Suppressor macrophage treated with lipopolysaccharide for 4 hours (primary cell): ENCODE data around the gene NTSR2.

ENCODE experiments used
- DNase-seq: peaks from one replicate; pipeline ENCODE4 v3.0.0-alpha.2; 2020

The NTSR2 gene

DNA sequence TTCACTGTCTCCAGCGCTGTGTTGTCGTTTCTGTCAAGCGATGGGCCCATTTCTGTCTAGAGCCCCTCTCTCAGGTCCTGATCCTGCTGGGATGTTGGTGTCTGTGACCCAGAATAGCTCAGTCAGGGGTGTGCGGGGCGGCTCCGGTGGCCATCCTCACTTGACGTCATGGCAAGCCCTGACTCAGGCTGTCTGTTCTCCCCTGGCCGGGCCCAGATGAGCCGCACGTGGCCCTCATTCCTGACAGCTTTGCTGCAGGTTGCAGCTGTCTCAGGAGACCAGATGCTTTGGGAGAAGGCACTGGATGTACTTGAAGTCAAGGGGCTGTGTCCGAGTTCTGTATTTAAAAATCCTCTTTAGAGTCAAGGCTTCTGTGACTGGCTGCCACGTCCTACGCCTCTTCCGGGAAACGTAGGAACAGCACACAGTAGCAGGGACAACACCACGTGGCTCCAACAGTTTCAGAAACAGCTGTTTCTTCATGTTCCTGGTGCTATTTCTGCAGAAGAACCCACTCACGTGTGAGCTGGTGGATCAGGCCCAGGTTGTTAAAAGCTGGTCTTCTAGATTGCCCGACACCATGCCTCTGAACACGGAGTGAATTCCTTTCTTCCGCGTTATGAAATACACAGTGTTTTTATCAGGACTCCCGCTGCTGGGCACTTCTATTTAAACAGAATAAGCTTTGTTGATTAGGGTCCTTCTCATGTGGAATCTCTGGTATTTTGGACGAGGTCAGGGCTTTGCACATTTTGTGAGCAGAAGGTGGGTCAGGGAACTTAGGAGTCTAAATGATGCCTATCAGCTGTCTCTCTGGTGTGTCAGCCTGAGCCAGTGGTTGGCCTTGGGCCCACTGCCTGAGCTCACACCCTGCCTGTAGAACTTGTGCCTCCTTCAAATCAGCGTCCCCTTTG is 28.3 kb upstream of the NTSR2 start:
- peak; percentile 60 for DNase-seq

DNA sequence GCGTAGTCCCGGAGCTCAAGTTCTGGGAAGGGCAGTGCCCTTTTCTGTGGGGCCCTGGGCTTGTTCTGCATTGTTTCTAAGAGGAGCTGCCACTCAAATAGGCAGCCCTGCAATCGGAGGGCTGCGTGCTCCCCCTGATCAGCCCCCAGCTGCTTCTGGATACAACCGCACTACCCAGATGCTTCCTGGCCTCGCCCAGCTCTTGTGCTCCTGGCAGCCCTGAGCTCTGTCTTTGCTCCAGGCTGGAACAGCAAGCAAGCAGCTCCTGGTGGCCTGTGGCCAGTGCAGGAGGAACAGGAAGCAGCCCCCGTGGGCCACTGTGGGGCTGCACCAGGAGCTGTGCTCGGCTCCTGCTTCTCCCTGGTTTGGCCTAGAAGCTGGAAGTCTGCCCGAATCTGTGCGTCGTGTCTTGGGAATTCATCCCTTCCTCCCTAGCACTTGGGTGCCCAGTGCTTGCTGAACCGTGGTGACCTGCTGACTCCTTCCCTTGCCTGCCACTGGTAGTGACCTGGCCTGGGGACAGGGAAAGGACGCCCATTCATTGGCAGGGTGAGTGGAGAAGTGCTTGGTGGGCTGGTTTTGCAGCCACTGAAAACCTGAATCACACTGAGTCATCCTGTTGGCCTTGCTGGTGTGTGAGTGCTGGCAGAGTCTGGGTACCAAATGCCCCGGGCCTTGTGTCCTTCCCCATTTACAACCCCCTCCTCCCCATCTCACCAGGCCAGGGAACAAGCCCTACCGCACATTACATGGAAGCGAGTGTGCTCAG is 27.3 kb upstream of the NTSR2 start:
- peak; percentile 47 for DNase-seq

DNA sequence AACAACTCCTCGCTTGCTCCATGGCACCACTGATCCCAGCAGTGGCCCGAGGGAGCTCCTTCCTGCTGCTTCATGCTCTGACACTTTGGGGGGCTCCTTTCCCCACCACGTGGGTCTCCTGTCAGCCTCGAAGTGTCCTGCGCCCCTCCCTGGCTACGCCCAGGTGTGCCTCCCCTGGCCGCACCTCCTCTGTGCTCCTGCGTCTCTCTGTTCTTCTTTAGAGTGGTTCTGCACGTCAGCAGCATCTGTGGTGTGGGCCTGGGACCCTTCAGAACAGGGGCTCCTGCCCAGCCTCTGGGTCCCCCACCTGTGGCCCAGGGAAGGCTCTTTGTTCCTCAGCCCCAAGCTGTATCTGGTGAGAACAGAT is 26.7 kb upstream of the NTSR2 start:
- DNase-seq: no peak

DNA sequence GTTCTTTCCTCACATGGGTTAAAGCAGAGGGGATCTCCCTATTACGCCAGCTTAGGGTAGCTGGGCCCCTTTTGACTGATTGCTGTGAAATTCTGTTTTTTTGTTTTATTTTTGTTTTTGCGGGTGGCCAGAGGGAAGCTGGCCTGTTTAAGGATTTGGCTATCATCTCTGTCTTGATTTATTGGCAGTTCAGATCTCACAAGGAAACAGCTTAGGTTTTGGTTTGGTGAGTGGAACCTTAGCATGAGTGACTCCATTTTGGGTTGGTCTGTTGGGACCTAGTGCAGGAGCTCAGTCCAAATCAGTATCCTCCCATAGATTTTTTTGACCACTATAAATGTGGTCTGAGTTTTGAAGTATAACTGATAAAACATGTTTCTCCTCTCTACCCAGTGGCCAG is 25.6 kb upstream of the NTSR2 start:
- peak; percentile 20 for DNase-seq

DNA sequence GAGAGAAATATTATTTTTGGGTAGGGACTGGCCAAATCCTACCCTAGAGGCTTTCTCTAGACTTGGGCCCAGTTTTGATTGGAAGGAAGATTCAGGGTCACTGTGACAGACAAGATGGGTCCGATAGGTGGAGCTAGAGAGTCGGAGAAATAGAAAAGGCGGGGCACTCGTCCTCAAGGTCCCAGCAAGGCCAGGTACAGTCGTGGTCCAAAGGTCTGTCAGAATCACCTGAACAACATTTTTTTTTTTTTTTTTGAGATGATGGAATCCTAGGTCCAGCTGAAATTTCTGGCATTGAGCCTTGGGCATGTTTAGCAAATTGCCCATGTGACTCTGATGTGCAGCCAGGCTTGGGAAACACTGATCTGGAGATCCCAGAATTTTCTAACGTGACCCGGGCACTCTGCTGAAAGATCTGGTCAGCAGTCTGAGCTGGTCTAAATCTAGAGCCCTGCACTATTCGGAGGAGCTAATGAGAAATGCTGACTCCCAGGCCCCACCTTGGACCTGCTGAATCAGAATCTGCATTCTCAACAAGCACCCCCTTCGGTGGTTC is 23.0 kb upstream of the NTSR2 start:
- DNase-seq: peak; percentile 82

DNA sequence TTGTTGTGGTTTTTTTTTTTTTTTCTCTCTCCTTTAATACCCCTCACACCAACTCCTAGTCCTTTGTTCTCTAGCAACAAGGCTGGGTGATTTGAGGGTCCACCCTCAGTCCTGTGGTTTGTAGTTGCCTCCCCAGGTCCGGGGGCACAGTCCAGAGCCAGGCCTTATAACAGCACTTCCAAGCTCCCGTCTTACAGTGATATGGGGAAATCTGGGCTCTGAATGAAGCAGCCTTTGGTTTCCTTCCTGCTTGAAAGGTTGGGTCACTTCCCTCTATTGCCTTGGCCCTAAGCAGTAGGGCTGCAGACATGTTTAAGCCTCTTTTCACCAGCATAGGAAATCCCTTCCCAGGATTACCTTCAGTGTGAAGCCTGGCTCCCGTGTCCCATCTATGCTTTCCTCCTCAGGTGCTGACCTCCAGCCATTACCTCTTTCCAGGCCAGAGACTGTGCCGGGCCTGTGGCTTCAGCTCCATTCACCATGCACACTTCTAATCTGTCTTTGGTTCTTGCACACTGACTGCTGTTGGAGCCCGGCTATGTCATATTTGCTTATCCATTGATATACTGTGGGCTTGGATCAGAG is 21.2 kb upstream of the NTSR2 start:
- DNase-seq: peak; percentile 75

DNA sequence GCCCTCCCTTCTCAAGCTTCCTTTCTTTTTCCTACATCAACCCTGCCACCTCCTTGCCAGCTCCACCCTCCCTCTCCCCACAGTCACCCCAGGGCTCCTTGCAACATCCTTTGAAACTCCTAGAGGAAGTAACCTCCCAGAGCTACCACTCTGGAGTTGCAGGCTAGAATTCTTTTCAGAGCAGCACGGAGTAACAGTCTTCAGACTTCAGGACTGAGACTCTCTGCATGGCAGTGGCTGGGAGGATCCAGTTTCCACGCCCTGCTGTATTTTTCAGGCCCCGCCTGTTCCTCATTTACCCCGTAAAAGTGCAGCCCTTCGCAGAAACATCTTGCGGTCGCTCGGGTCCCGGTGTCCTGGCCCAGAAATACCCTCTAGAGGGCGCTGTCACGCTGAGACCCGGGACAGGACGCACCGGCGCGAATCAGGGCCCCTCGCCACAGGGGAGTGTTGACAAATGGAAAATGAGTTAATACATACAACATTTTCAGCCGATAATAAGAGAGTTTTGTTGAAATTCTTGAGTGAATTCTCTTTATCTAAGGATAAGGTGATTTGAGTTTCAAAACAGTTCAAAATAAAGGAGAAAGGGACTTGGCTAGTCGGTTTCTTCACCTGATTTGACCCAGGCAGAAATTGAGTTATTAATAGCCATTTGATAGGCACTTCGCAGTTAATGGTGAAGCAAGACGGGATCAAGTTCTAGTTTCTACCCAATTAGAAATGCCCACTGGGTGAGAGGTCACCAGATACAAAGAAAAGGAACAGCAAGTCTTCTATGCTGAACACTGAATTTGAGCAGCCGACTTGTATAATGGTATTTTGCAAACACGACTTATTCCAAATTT is 18.5 kb upstream of the NTSR2 start:
- DNase-seq: peak; percentile 91

DNA sequence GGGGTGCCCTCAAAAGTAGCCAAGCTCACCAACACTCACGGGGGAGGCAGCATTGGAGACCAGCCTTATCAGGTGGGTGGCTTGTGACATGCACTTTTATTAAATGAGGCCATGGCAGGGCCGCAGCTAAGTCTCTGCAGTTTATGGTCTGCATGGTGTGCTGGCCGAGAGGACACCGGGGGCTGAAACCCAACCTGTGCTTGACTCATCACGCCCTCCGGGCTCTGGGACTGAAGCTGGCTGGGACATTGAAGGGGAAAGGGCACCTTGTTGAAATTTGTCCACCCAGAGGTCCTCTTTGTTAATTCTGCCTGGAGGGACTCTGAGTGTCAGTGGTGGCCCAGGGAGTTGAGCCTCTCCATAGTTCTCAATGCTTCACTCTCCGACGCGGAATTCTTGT is 17.7 kb upstream of the NTSR2 start:
- DNase-seq: no peak

DNA sequence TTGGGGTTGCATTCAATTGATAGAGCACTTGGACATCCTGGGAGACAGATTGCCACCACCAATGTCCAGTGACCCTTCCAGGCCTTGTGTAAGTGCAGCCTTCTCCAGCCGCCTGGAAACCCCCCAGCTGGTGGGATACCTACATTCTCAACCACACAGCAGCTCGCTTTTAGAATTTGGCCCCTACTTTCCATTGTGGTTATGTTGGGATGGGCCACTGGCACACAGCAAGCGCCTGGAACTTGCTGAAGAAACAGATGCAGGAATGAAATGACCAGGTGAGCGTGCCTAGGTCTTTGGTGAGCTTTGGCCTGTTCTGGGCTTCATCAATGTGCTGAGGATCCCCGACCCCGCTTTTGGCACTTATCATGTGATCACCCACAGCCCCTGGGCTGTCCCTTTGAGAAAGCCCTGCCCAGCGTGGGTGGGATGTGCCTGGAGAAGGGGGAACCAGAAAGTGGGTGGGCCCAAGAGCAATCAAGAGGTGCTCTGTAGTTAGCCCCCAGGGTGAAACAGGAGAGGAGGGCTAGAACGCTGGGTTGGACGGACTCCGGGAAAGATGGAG is 16.0 kb upstream of the NTSR2 start:
- no peak for DNase-seq

DNA sequence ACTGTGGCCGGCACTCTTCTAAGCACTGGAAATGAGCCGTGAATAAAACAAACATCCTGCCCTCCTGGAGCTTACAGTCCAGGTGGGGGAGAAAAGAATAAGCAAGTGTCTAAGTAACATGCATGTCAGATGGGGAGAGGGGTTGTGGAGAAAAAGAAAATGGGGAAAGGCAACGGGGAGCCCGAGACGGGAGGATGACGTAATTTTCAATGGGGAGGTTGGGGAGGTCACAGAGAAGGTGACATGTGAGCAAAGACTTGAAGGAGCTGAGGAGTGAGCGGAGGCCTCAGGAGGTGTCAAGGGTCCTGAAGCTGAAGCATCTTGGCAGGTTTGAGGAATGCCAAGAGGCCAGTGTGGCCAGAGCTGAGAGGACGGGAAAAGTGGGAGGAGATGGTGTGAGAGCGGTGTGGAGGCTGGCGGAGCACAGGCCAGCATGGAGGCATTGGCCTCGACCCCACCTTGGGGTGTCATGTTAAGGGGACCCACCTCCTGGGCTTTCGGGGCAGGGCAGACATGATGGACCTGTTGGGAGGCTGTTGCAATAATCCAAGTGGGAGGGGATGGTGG is 15.0 kb upstream of the NTSR2 start:
- DNase-seq: no peak

DNA sequence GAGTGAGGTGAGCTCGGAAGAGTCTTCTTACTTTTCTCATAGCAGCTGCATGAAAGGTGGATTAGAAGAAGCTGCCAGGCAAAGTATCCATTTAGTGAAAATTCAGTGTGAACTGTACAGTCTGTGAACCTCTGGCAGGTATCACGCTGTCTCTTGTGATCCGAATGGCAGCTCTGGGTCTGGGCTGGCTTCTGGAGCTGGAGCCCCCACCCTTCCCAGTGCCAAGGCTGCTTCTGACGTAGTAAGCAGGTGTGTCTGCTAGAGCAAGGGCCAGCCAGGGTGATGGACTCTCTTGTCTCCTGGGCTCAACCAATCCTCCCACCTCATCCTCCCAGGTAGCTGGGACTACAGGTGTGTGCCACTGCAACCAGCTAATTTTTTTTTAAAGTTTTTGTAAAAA is 14.0 kb upstream of the NTSR2 start:
- DNase-seq: no peak

DNA sequence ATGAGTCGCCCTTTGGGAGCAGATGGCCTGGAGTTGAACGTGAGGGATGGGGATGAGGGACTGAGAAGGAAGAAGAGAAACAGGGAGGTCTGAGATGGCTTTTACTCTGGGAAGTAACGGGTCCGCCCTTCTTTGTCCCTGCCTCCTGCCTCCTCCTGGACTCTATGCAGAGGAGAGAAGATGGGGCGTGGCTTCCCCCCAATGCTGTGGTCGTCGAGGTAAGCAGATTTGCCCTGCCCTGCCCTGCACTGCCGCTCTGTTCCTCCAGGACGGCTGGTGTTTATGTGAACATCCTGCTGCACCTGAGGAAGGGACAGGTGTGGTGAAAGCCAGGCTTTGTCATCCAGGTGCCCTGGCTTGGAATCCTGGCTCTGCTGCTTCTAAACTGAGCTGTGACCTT is 13.5 kb upstream of the NTSR2 start:
- DNase-seq: no peak

DNA sequence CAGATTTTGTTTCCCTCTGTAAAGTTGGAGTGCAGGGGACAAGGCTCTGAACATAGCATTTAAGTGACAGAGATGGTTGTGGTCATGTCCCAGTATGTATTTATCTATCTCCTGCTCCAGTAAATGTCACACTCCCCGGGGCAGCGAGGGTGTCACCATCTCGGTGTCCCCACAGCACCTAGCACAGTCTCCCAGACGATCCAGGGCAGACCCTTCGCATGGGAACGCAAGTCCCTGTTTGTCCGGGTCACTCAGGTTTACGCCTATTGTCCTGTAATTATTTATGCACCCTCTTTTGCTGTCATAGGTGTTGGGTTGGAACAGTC is 12.6 kb upstream of the NTSR2 start:
- no peak for DNase-seq

DNA sequence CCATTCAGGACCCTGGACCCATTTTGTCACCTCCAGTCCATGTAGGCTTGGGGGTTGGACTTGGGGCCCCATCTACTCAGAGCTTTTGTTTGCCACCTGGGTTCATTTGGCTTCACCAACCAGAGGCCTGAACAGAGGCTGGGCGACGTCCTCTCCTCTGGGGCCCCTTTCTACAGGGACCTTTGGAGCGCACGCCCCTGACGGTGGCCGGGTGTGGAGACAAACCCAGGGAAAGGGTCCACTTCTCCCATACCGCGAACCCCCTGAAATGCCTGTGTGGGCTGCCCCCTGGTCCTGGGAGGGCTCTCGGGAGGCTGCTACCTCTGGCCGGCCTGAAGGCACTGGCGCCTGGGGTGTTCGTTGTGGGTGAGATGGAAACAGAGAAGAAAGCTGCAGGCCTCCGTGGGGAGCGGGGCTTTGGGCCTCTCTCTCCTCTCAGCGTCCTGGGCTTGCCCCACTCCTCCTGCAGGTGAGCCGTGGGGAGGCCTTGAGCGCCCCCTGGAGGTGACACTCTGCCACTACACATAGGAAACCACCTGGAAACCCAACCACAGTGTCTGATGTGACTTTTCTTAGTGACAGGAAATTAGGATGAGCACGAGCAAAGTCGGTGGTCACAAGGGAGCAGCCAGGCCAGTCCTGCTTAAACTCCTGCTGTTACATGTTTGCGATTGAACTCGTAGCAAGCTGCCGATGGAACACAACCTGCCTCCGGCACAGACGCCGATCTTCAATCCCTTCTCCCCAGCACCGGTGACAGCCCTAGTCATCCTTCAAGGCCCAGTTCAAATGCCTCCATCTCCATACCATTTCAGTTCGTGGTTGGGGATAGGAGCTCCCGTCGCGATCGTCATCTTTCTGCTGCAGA is 12.0 kb upstream of the NTSR2 start:
- DNase-seq: no peak

DNA sequence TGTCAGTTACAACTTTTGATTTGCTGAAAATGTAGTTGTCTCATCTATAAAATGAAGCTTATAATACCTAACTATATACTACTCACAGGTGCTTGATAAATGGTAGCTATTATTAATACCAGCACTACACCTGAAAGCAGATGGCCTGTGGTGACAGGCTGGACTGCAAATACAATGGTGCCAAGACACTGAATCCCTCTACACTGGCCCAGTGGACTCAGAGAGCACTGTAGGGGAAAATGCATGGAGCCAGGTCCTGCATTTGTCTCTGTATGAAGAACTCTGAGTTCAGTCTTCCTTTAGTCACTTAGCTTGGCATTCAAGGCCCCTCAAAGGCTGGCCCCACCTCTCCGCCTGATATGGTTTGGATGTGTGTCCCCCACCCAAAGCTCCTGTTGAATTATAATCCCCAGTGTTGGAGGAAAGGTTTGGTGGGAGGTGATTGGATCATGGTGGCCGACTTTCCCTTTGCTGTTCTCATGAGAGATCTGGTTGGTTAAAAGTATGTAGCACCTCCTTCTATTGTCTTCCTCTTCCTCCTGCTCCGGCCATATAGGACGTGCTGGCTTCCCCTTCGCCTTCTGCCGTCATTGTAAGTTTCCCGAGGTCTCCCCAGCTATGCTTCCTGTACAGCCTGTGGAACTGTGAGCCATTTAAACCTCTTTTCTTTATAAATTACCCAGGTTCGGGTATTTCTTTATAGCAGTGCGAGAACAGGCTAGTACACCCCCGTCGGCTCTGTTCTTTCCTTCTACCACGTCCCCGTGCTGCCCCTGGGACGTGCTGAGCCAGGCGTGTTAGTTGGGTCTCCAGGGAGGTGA is 11.1 kb upstream of the NTSR2 start:
- DNase-seq: no peak

DNA sequence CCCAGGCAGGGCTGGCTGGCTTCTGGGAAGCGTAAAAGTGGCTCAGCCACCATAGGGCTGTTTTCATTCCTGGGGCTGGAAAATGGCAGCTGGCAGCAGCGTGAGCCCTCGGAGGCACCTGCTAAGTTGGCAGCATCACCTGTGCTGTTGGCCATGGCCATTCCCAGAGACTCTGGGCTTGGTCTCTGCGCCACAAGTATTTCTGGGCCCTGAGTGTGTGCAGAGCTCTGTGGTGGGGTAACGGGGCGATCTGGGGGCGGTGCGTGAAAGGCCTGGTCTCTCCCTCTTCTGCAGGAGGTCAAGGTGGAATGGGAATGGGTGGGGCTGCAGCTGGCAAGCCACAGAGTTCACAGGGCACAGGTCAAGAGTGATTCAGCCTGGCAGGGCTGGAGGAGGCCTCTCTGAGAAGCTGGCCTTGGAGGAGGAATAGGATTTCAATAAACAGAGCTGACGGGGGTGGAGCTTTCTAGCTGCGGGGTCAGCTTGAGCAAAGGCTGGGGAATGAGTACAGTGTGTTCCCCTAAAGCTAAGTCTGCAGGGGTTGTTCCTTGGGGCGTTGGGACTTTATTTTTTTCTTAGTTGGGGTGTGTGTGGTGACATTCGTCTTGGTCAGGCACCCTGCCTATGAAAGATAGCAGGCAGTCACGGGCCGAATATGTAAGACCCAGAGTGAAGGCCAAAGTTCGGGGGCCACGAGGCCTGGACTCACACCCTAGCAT is 10.3 kb upstream of the NTSR2 start:
- DNase-seq: no peak

DNA sequence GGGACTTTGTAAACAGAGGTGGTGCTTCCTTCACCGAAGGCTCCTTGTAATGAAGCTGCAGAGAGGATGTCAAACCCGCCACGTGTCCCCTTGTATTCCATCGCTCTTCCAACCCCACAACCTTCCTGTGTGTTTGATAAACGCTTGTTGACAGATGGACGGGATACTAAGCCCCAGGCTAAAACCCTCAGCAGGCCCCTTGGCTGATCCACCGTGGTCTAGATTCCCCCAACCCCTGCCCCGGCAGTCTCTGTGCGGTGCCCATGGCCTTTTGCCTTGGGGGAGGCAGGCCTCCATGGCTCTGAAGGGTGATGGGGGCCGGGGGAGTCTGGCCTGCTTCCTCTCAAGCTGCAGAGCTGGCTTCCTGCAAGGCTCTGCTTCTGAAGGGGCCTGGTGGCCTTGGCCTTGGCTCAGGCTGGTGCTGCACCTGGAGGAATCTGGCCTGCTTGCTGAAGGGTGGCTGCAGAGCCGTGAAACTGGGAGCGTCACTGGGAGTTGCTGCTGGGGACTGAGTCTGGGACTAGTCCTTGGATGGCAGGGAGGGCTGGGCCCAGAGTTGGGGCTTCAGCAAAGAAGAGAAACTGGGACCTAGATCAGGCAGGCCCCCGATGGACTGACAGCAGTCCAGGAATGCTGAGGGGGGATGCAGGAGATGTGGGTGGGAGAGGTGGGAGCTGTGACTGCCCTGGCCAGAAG is 9.6 kb upstream of the NTSR2 start:
- no peak for DNase-seq

DNA sequence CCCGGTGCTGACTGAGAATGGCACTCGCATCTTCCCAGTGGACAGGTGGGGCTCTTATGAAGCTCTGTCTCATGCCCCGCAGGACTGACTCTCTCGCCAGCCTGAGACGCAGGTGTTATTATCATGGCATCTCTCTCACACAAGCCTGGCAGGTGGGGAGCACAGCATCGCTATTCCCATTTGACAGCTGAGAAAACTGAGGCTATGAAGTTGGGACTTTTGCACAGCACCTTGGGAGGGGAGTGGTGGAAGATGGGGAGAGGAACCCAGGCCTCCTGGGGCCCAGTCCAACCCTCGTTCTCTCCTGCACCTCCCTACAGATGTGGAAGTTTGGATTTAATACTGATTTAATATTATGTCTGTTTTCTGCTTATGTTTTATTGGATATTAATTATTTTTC is 9.0 kb upstream of the NTSR2 start:
- no peak for DNase-seq
